KG1 (cell line): Measurements from ENCODE around the gene MACROD2.
"Not testable (repeated sequence)": the region's sequence is repeated elsewhere in the genome, so short reads cannot be mapped to it uniquely, and the experiment has no call there.

Experiments
- DNase-seq: peaks from one replicate; lab custom pipeline; 2025; lab: John Stamatoyannopoulos, UW

MACROD2 gene

GRCh38 chr20:15967334-15967733 is 1972.0 kb downstream of the MACROD2 start:
- DNase-seq = no peak

- no peak for DNase-seq
Measured at GRCh38 chr20:15976047-15976736, 1980.9 kb downstream of the MACROD2 start.

- no peak for DNase-seq
Measured at GRCh38 chr20:15977026-15977425, 1981.7 kb downstream of the MACROD2 start.

GRCh38 chr20:15977758-15978157 is 1982.4 kb downstream of the MACROD2 start:
- DNase-seq = no peak

GRCh38 chr20:15985494-15986368 is 1990.4 kb downstream of the MACROD2 start:
- DNase-seq = not testable (repeated sequence)

GRCh38 chr20:15986690-15987089 is 1991.4 kb downstream of the MACROD2 start:
- no peak for DNase-seq

- no peak for DNase-seq
Measured at GRCh38 chr20:15991279-15991678, 1996.0 kb downstream of the MACROD2 start.

- DNase-seq = no peak
Measured at GRCh38 chr20:15992564-15992963, 1997.2 kb downstream of the MACROD2 start.

GRCh38 chr20:16000112-16000511 is 2004.8 kb downstream of the MACROD2 start:
- DNase-seq = no peak

GRCh38 chr20:16001286-16001685 is 2006.0 kb downstream of the MACROD2 start:
- DNase-seq = no peak

GRCh38 chr20:16003310-16003709 is 2008.0 kb downstream of the MACROD2 start:
- DNase-seq = no peak

GRCh38 chr20:16004108-16004854 is 2009.0 kb downstream of the MACROD2 start:
- no peak for DNase-seq

- no peak for DNase-seq
Measured at GRCh38 chr20:16005021-16005914, 2010.0 kb downstream of the MACROD2 start.

- no peak for DNase-seq
Measured at GRCh38 chr20:16005915-16006493, 2010.7 kb downstream of the MACROD2 start.

GRCh38 chr20:16007164-16007563 is 2011.8 kb downstream of the MACROD2 start:
- no peak for DNase-seq

GRCh38 chr20:16007962-16008361 is 2012.6 kb downstream of the MACROD2 start:
- DNase-seq = no peak

GRCh38 chr20:16011056-16011455 is 2015.7 kb downstream of the MACROD2 start:
- no peak for DNase-seq

- DNase-seq = no peak
Measured at GRCh38 chr20:16011519-16011918, 2016.2 kb downstream of the MACROD2 start.

GRCh38 chr20:16012934-16013333 is 2017.6 kb downstream of the MACROD2 start:
- not testable (repeated sequence) for DNase-seq

GRCh38 chr20:16013631-16014030 is 2018.3 kb downstream of the MACROD2 start:
- no peak for DNase-seq

GRCh38 chr20:16014436-16014835 is 2019.1 kb downstream of the MACROD2 start:
- DNase-seq = no peak
